Osteoblast (primary cell): ENCODE measurements around the gene SBK3. TPM values are rescaled to one million over a fixed set of nuclear protein-coding genes. Genes with fewer than 3 reads are reported as not detected.
A peak's percentile ranks its signal among the peaks of the same experiment; 100 is the strongest.

Experiments
- DNase-seq: peaks from one replicate; pipeline ENCODE4 v3.0.0; 2011; ENCODE audit warnings: low spot score, mixed read lengths; ENCODE audit not compliant: insufficient read length; ENCODE audit errors: missing footprints
- H2AFZ ChIP-seq: 2 replicates; pipeline ENCODE4 v1.6.0; 2011; ENCODE audit warnings: mild to moderate bottlenecking, low read length
- H3K27ac ChIP-seq: 2 replicates; pipeline ENCODE4 v1.5.1; 2011; ENCODE audit warnings: mild to moderate bottlenecking, low read depth, low read length, moderate library complexity
- H3K27me3 ChIP-seq: 2 replicates; pipeline ENCODE4 v1.6.0; 2012; ENCODE audit warnings: mild to moderate bottlenecking, control low read depth, inconsistent platforms, low read length, moderate library complexity; ENCODE audit not compliant: insufficient read depth
- H3K36me3 ChIP-seq: 2 replicates; pipeline ENCODE4 v1.5.1; 2011; ENCODE audit warnings: mild to moderate bottlenecking, low read length, control low read depth, moderate library complexity; ENCODE audit not compliant: insufficient read depth
- H3K4me1 ChIP-seq: 2 replicates; pipeline ENCODE4 v1.5.1; 2011; ENCODE audit warnings: mild to moderate bottlenecking, low read length, control low read depth, moderate library complexity; ENCODE audit not compliant: insufficient read depth
- H3K4me2 ChIP-seq: 2 replicates; pipeline ENCODE4 v1.6.0; 2011; ENCODE audit warnings: mild to moderate bottlenecking, low read length; ENCODE audit not compliant: insufficient read depth
- H3K4me3 ChIP-seq: fragments of 200-600 bp; sonication (generic); 3 replicates; pipeline ENCODE4 v1.5.1; 2012; ENCODE audit warnings: mild to moderate bottlenecking, low read length, inconsistent platforms; ENCODE audit not compliant: insufficient read depth
- H3K79me2 ChIP-seq: 2 replicates; pipeline ENCODE4 v1.6.0; 2012; ENCODE audit warnings: mild to moderate bottlenecking, low read length, control low read depth, inconsistent platforms; ENCODE audit not compliant: insufficient read depth
- H3K9me3 ChIP-seq: 2 replicates; pipeline ENCODE4 v1.5.1; 2011; ENCODE audit warnings: low read depth, low read length, control low read depth
- H4K20me1 ChIP-seq: 2 replicates; pipeline ENCODE4 v1.6.0; 2012; ENCODE audit warnings: mild to moderate bottlenecking, low read length, control low read depth; ENCODE audit not compliant: insufficient read depth
- CTCF ChIP-seq: IDR thresholded peaks from 2 replicates; pipeline ENCODE4 v1.5.1; 2011; ENCODE audit warnings: mild to moderate bottlenecking, low read depth, low read length, moderate library complexity; ENCODE audit errors: extremely low read depth
- total RNA-seq: library from RNA; depleted of rRNA; stranded (reverse); fragments of >200 nt; gene quantifications from 2 replicates; pipeline ENCODE4 v1.2.3, GENCODE V29; 2012

The SBK3 gene
- total RNA-seq, 1 donor = not detected

GRCh38 chr19:55546011-55546410, 668 bp upstream of the SBK3 start:
- Histone ChIP-seq H3K4me1 (peaks cover 25% of the 10 kb centered on the region), H3K9me3 (no peaks in the 10 kb centered on the region), H3K36me3 (no peaks in the 10 kb centered on the region), H3K27ac (no peak overlapping the region), H3K4me2 (no peak overlapping the region), H3K79me2 (no peaks in the 10 kb centered on the region), H2AFZ (no peak overlapping the region), H3K4me3 (no peak overlapping the region), H4K20me1 (no peaks in the 10 kb centered on the region), H3K27me3 (no peaks in the 10 kb centered on the region)
- DNase-seq = peak; percentile 79
- TF ChIP-seq CTCF = no peak

GRCh38 chr19:55544776-55545439, 435 bp downstream of the SBK3 start:
- Histone ChIP-seq H3K4me1 (peaks cover 20% of the 10 kb centered on the region), H2AFZ (no peak overlapping the region), H3K4me2 (no peak overlapping the region), H3K27ac (no peak overlapping the region), H3K36me3 (no peaks in the 10 kb centered on the region), H3K27me3 (no peaks in the 10 kb centered on the region), H3K9me3 (no peaks in the 10 kb centered on the region), H3K79me2 (no peaks in the 10 kb centered on the region), H4K20me1 (no peaks in the 10 kb centered on the region), H3K4me3 (no peak overlapping the region)
- DNase-seq = peak; percentile 70
- no peak for TF ChIP-seq CTCF

GRCh38 chr19:55544014-55544413, 1.3 kb downstream of the SBK3 start:
- no peaks in the 10 kb centered on the region for H3K27me3 ChIP-seq
- no peak overlapping the region for H3K27ac ChIP-seq

More at GRCh38 chr19:55544014-55544413, 1.3 kb downstream of the SBK3 start:
- Histone ChIP-seq H4K20me1 (no peaks in the 10 kb centered on the region), H3K4me1 (peaks cover 13% of the 10 kb centered on the region), H3K4me2 (no peak overlapping the region), H3K9me3 (no peaks in the 10 kb centered on the region), H3K79me2 (no peaks in the 10 kb centered on the region), H2AFZ (no peak overlapping the region), H3K4me3 (no peak overlapping the region), H3K36me3 (no peaks in the 10 kb centered on the region)
- peak; percentile 37 for DNase-seq
- TF ChIP-seq CTCF = no peak
